CD4-positive, alpha-beta T cell (primary cell): ENCODE measurements around the gene FARS2. TPM values are rescaled to one million over a fixed set of nuclear protein-coding genes. Genes with fewer than 3 reads are reported as not detected.

Experiments
- ATAC-seq: fragments of 200-7000 bp; cut with Tn5 transposase; one replicate; pipeline ENCODE4 v1.10.0; 2022; ENCODE audit warnings: mild to moderate bottlenecking; ENCODE audit not compliant: poor library complexity
- CTCF ChIA-PET: fragments of 350-600 bp; sonication (Branson Sonifier 250); formaldehyde crosslinking; loops from one replicate; lab custom pipeline; 2021; ENCODE audit warnings: antibody characterized with exemption, inconsistent platforms; lab: Charles Lee
- POLR2A ChIA-PET: fragments of 350-600 bp; sonication (Branson Sonifier 250); formaldehyde crosslinking; loops from one replicate; lab custom pipeline; 2021; ENCODE audit warnings: antibody characterized with exemption, inconsistent platforms; lab: Charles Lee
- DNase-seq, 14 experiments: peaks; one replicate each; pipeline ENCODE4 v3.0.0-alpha.2; 2013 to 2020; ENCODE audit warnings: mixed read lengths in 2 of 14
- H3K27ac ChIP-seq, 2 donors: one replicate each; pipeline versions ENCODE4 v1.5.1 to v1.7.0; 2013; ENCODE audit warnings: low read length in 2 of 2, low read depth in 1 of 2, mild to moderate bottlenecking in 1 of 2
- H3K27me3 ChIP-seq, 2 experiments: 1 replicate in 1 of 2; 2 replicates in 1 of 2; pipeline versions ENCODE4 v1.6.1 to v1.7.0; 2013; ENCODE audit warnings: low read length in 2 of 2, control low read depth in 1 of 2, mild to moderate bottlenecking in 1 of 2, moderate library complexity in 1 of 2; ENCODE audit not compliant: insufficient read depth in 2 of 2, control insufficient read depth in 1 of 2
- H3K36me3 ChIP-seq: one replicate; pipeline ENCODE4 v1.6.1; 2013; ENCODE audit warnings: low read length, control low read depth; ENCODE audit not compliant: insufficient read depth
- H3K4me1 ChIP-seq: one replicate; pipeline ENCODE4 v1.6.1; 2013; ENCODE audit warnings: low read length, control low read depth; ENCODE audit not compliant: insufficient read depth
- H3K4me3 ChIP-seq: one replicate; pipeline ENCODE4 v1.5.1; 2013; ENCODE audit warnings: mild to moderate bottlenecking, low read length, moderate library complexity
- H3K9me3 ChIP-seq, 2 experiments: 1 replicate in 1 of 2; 2 replicates in 1 of 2; pipeline versions ENCODE4 v1.6.1 to v1.7.0; 2013; ENCODE audit warnings: low read length in 2 of 2, mild to moderate bottlenecking in 2 of 2, control low read depth in 1 of 2, moderate library complexity in 1 of 2; ENCODE audit not compliant: control insufficient read depth in 1 of 2, insufficient read depth in 1 of 2
- H3K27ac Mint-ChIP-seq: one replicate; pipeline ENCODE4 v1.8.0; 2020; ENCODE audit warnings: mixed read lengths
- H3K27me3 Mint-ChIP-seq: one replicate; pipeline ENCODE4 v1.8.0; 2021; ENCODE audit warnings: mixed read lengths
- H3K36me3 Mint-ChIP-seq: one replicate; pipeline ENCODE4 v1.8.0; 2021; ENCODE audit warnings: low read depth, mixed read lengths
- H3K4me1 Mint-ChIP-seq: one replicate; pipeline ENCODE4 v1.8.0; 2021; ENCODE audit warnings: low read depth, mixed read lengths
- H3K4me3 Mint-ChIP-seq: one replicate; pipeline ENCODE4 v1.8.0; 2020; ENCODE audit warnings: mild to moderate bottlenecking, mixed read lengths
- H3K9me3 Mint-ChIP-seq: one replicate; pipeline ENCODE4 v1.8.0; 2020; ENCODE audit warnings: mixed read lengths
- intact Hi-C, 2 experiments: fragments of 100-400 bp; cut with DNase I in 1 of 2; cut with micrococcal nuclease in 1 of 2; formaldehyde crosslinking; loops; one replicate each; pipeline versions ENCODE4 v1.15.1 to v1.9.0; 2023 to 2025; cut with DNase I, micrococcal nuclease
- total RNA-seq, 174 experiments: library from RNA in 2 of 174; stranded (reverse) in 2 of 174; gene quantifications; one replicate each; pipeline ENCODE4 v1.2.3 and lab custom pipeline; 2021 to 2026
- TF ChIP-seq, protein P1 (sequence below): fragments of 200-600 bp; IDR thresholded peaks from one replicate; pipeline ENCODE4 v1.8.0; 2022; ENCODE audit warnings: antibody characterized with exemption, mild to moderate bottlenecking

FARS2 gene
- total RNA-seq, 2 experiments from 2014 or later: 12.6 to 12.8 TPM

DNA sequence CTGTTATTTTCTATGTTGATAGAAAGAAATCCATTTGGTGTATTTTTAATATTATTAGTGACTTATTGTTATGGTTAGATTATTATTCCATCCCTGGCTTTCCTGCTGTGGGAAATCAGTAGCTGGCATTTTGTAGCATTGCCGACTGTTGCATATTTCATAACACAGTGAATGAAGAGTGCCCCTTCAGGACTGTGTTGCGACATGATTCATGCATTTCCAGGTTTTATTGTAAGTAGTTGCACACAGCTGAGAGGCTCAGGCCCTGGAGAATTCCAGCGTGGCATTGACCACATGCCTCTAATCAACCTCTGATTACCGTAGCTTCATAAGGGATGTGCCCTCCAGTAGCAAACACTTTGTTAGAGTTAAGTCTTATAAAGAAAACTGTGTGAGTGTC, 263.9 kb downstream of the FARS2 start:
- H3K27ac Mint-ChIP-seq: no peak overlapping the region
- POLR2A ChIA-PET: no interaction called here

DNA sequence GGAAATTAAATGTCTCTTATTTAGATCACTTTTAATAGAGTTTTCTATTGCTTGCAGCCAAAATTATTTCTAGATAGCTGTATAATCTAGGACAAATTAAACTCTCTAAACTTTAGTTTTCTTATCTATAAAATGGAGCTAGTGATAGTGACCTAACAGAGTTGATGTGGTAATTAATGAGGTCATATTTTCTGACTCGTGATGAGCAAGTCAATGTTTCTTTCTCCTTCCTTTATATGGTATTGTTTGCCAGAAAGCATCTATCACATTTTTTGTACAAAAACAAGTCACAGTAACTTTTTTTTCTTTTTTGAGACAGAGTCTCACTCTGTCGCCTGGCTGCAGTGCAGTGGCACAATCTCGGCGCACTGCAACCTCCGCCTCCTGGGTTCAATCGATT, 267.7 kb downstream of the FARS2 start:
- Histone ChIP-seq H3K4me1 (no peaks in the 10 kb centered on the region), H3K9me3 (no peaks in the 10 kb centered on the region), H3K27ac (no peak overlapping the region), H3K4me3 (no peak overlapping the region), H3K27me3 (no peaks in the 10 kb centered on the region), H3K36me3 (no peaks in the 10 kb centered on the region)
- Mint-ChIP-seq H3K36me3 (peaks cover 10% of the 10 kb centered on the region), H3K9me3 (peaks cover 3% of the 10 kb centered on the region), H3K27ac (no peak overlapping the region), H3K4me3 (no peak overlapping the region), H3K27me3 (no peaks in the 10 kb centered on the region), H3K4me1 (no peaks in the 10 kb centered on the region)
- ChIA-PET POLR2A (no interaction called here), CTCF (no interaction called here)
- ATAC-seq (no peak), DNase-seq (no peak)
- intact Hi-C loops: no loop called here
- TF ChIP-seq, protein P1, sequence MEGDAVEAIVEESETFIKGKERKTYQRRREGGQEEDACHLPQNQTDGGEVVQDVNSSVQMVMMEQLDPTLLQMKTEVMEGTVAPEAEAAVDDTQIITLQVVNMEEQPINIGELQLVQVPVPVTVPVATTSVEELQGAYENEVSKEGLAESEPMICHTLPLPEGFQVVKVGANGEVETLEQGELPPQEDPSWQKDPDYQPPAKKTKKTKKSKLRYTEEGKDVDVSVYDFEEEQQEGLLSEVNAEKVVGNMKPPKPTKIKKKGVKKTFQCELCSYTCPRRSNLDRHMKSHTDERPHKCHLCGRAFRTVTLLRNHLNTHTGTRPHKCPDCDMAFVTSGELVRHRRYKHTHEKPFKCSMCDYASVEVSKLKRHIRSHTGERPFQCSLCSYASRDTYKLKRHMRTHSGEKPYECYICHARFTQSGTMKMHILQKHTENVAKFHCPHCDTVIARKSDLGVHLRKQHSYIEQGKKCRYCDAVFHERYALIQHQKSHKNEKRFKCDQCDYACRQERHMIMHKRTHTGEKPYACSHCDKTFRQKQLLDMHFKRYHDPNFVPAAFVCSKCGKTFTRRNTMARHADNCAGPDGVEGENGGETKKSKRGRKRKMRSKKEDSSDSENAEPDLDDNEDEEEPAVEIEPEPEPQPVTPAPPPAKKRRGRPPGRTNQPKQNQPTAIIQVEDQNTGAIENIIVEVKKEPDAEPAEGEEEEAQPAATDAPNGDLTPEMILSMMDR: no peak

More for the DNA sequence above, 263.9 kb downstream of the FARS2 start:
- Histone ChIP-seq H3K4me3 (no peak overlapping the region), H3K27ac (no peak overlapping the region), H3K4me1 (peaks cover 5% of the 10 kb centered on the region), H3K9me3 (no peaks in the 10 kb centered on the region), H3K27me3 (no peaks in the 10 kb centered on the region), H3K36me3 (no peaks in the 10 kb centered on the region)
- Mint-ChIP-seq H3K4me3 (no peak overlapping the region), H3K27me3 (no peaks in the 10 kb centered on the region), H3K36me3 (peaks cover 10% of the 10 kb centered on the region), H3K4me1 (peaks cover 15% of the 10 kb centered on the region), H3K9me3 (no peaks in the 10 kb centered on the region)
- CTCF ChIA-PET: no interaction called here
- TF ChIP-seq, protein P1: no peak
- no peak for ATAC-seq
- no peak for DNase-seq
- intact Hi-C loops: no loop called here

DNA sequence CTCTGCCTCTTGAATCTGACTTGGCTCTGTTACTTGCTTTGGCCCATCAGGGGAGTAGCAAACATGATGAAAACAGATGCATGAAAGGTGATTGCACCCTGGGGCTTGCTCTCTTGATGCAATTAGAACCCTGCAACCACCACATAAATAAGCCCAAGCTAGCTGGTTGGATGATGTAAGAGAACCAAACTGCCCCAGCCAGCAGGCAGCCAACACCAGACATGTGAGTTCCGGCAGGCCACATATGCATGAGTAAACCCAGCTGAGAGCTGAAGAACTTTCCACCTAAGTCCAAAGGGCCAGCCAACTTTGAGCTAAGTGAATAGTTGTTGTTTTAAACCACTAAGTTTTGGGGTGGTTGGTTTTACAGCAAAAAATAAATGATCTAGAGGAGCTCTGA, 268.4 kb downstream of the FARS2 start:
- POLR2A ChIA-PET: no interaction called here
- intact Hi-C loops: no loop called here
- CTCF ChIA-PET: interaction anchor here (0.6 kb wide), 1 partner anchor 10 kb away, joined by 3 read pairs; no protein-coding TSS in a partner anchor
- Mint-ChIP-seq H3K4me3 (no peak overlapping the region), H3K4me1 (no peaks in the 10 kb centered on the region), H3K36me3 (peaks cover 15% of the 10 kb centered on the region), H3K27me3 (no peaks in the 10 kb centered on the region), H3K9me3 (peaks cover 3% of the 10 kb centered on the region), H3K27ac (no peak overlapping the region)
- Histone ChIP-seq H3K4me1 (no peaks in the 10 kb centered on the region), H3K4me3 (no peak overlapping the region), H3K27me3 (no peaks in the 10 kb centered on the region), H3K9me3 (no peaks in the 10 kb centered on the region), H3K27ac (no peak overlapping the region), H3K36me3 (no peaks in the 10 kb centered on the region)
- DNase-seq: no peak
- TF ChIP-seq, protein P1: no peak
- ATAC-seq: no peak
